HG03354 (cell line): ENCODE data around the gene ARSD.
"Not testable (repeated sequence)": the region's sequence is repeated elsewhere in the genome, so short reads cannot be mapped to it uniquely, and the experiment has no call there.

Experiments
- ATAC-seq: cut with Tn5 transposase; IDR thresholded peaks from one replicate; pipeline ENCODE4 v1.9.1; 2021; ENCODE audit warnings: mild to moderate bottlenecking; ENCODE audit not compliant: unreplicated experiment, poor library complexity, severe bottlenecking

ARSD gene

GRCh38 chrX:2928583-2929434 lies at the start of gene ARSD:
TSS of gene ARSD (minus strand) at chrX:2929339. CDS start at chrX:2929275, 64 bp downstream.
- peak; percentile 89 for ATAC-seq

GRCh38 chrX:2978639-2979038 lies 49.5 kb upstream of the ARSD start:
- ATAC-seq: not testable (repeated sequence)

- no peak for ATAC-seq
Observed at GRCh38 chrX:2974961-2975360, 45.8 kb upstream of the ARSD start.

GRCh38 chrX:2972391-2972790 lies 43.3 kb upstream of the ARSD start:
- ATAC-seq: no peak

- ATAC-seq: no peak
Observed at GRCh38 chrX:2969021-2969420, 39.9 kb upstream of the ARSD start.

GRCh38 chrX:2967998-2968909 lies 39.1 kb upstream of the ARSD start:
- ATAC-seq: peak; percentile 46

GRCh38 chrX:2967584-2967983 lies 38.4 kb upstream of the ARSD start:
- no peak for ATAC-seq

- no peak for ATAC-seq
Observed at GRCh38 chrX:2967012-2967411, 37.9 kb upstream of the ARSD start.

GRCh38 chrX:2965965-2966364 lies 36.8 kb upstream of the ARSD start:
- ATAC-seq: peak; percentile 80

GRCh38 chrX:2963992-2964794 lies 35.1 kb upstream of the ARSD start:
- not testable (repeated sequence) for ATAC-seq

GRCh38 chrX:2963449-2963848 lies 34.3 kb upstream of the ARSD start:
- not testable (repeated sequence) for ATAC-seq

- no peak for ATAC-seq
Observed at GRCh38 chrX:2962381-2962780, 33.2 kb upstream of the ARSD start.

- ATAC-seq: no peak
Observed at GRCh38 chrX:2960861-2961515, 31.8 kb upstream of the ARSD start.

- no peak for ATAC-seq
Observed at GRCh38 chrX:2958199-2958598, 29.1 kb upstream of the ARSD start.

GRCh38 chrX:2955838-2956237 lies 26.7 kb upstream of the ARSD start:
- no peak for ATAC-seq

- no peak for ATAC-seq
Observed at GRCh38 chrX:2955281-2955680, 26.1 kb upstream of the ARSD start.

- no peak for ATAC-seq
Observed at GRCh38 chrX:2954541-2954940, 25.4 kb upstream of the ARSD start.

- ATAC-seq: not testable (repeated sequence)
Observed at GRCh38 chrX:2937942-2938341, 8.8 kb upstream of the ARSD start.
